Liver (tissue), 9 donors: ENCODE measurements around the gene FANCM. TPM values are rescaled to one million over a fixed set of nuclear protein-coding genes. Genes with fewer than 3 reads are reported as not detected.
"Not testable (repeated sequence)": the region's sequence is repeated elsewhere in the genome, so short reads cannot be mapped to it uniquely, and the experiment has no call there.

Experiments
- DNase-seq: peaks from one replicate; pipeline ENCODE4 v3.0.0-alpha.2; 2017; ENCODE audit warnings: low spot score
- H3K27ac ChIP-seq, 2 donors: one replicate each; pipeline ENCODE4 v1.7.0; 2013; ENCODE audit warnings: inconsistent platforms in 2 of 2, low read length in 2 of 2, control low read depth in 1 of 2, low read depth in 1 of 2, mild to moderate bottlenecking in 1 of 2
- H3K27me3 ChIP-seq, 4 donors: one replicate each; pipeline versions ENCODE4 v1.6.1 to v1.7.0; 2013; ENCODE audit warnings: low read length in 3 of 4, inconsistent platforms in 1 of 4, mild to moderate bottlenecking in 1 of 4, moderate library complexity in 1 of 4; ENCODE audit not compliant: control insufficient read depth in 4 of 4, insufficient read depth in 4 of 4
- H3K36me3 ChIP-seq, 4 donors: one replicate each; pipeline versions ENCODE4 v1.6.1 to v1.7.0; 2013; ENCODE audit warnings: low read length in 3 of 4, mild to moderate bottlenecking in 3 of 4, low read depth in 1 of 4, moderate library complexity in 1 of 4; ENCODE audit not compliant: control insufficient read depth in 4 of 4, insufficient read depth in 3 of 4
- H3K4me1 ChIP-seq, 4 donors: one replicate each; pipeline versions ENCODE4 v1.6.1 to v1.7.0; 2013; ENCODE audit warnings: low read length in 3 of 4, mild to moderate bottlenecking in 3 of 4, moderate library complexity in 1 of 4; ENCODE audit not compliant: control insufficient read depth in 4 of 4, insufficient read depth in 4 of 4
- H3K4me3 ChIP-seq, 3 donors: one replicate each; pipeline versions ENCODE4 v1.6.1 to v1.7.0; 2013; ENCODE audit warnings: low read length in 3 of 3, control low read depth in 1 of 3, low read depth in 1 of 3, mild to moderate bottlenecking in 1 of 3
- H3K9ac ChIP-seq, 2 donors: one replicate each; pipeline ENCODE4 v1.7.0; 2013; ENCODE audit warnings: low read length in 2 of 2, mild to moderate bottlenecking in 2 of 2, moderate library complexity in 2 of 2, control low read depth in 1 of 2, low read depth in 1 of 2
- H3K9me3 ChIP-seq, 4 donors: one replicate each; pipeline versions ENCODE4 v1.6.1 to v1.7.0; 2013; ENCODE audit warnings: low read length in 3 of 4; ENCODE audit not compliant: control insufficient read depth in 4 of 4
- EGR1 ChIP-seq, 2 donors: IDR thresholded peaks; 2 replicates each; pipeline ENCODE4 v1.6.1; 2016 to 2018; ENCODE audit warnings: antibody characterized with exemption in 2 of 2, low read depth in 2 of 2
- FOXA1 ChIP-seq: IDR thresholded peaks from 2 replicates; pipeline ENCODE4 v1.6.1; 2016; ENCODE audit warnings: antibody characterized with exemption
- FOXA2 ChIP-seq: IDR thresholded peaks from 2 replicates; pipeline ENCODE4 v1.6.1; 2016; ENCODE audit warnings: antibody characterized with exemption
- GABPA ChIP-seq, 2 donors: IDR thresholded peaks in 1 of 2; conservative IDR thresholded peaks in 1 of 2; 2 replicates each; pipeline ENCODE4 v1.6.1; 2016; ENCODE audit warnings: antibody characterized with exemption in 2 of 2, mild to moderate bottlenecking in 1 of 2, moderate library complexity in 1 of 2
- HNF4A ChIP-seq, 2 donors: conservative IDR thresholded peaks; 2 replicates each; pipeline ENCODE4 v1.6.1; 2016; ENCODE audit warnings: antibody characterized with exemption in 2 of 2, mild to moderate bottlenecking in 2 of 2
- HNF4G ChIP-seq: IDR thresholded peaks from 2 replicates; pipeline ENCODE4 v1.6.1; 2016; ENCODE audit warnings: antibody characterized with exemption
- JUND ChIP-seq, 2 donors: IDR thresholded peaks; 2 replicates each; pipeline ENCODE4 v1.6.1; 2016; ENCODE audit warnings: antibody characterized with exemption in 2 of 2
- NR2F2 ChIP-seq: IDR thresholded peaks from 2 replicates; pipeline ENCODE4 v1.6.1; 2016; ENCODE audit warnings: antibody characterized with exemption
- RAD21 ChIP-seq, 2 donors: IDR thresholded peaks; 2 replicates each; pipeline ENCODE4 v1.6.1; 2016; ENCODE audit warnings: antibody characterized with exemption in 2 of 2, mild to moderate bottlenecking in 2 of 2
- RXRA ChIP-seq, 2 donors: IDR thresholded peaks; 2 replicates each; pipeline ENCODE4 v1.6.1; 2017 to 2018; ENCODE audit warnings: antibody characterized with exemption in 2 of 2, mild to moderate bottlenecking in 1 of 2
- SP1 ChIP-seq: IDR thresholded peaks from 2 replicates; pipeline ENCODE4 v1.6.1; 2018; ENCODE audit warnings: antibody characterized with exemption, mild to moderate bottlenecking
- TAF1 ChIP-seq: conservative IDR thresholded peaks from 2 replicates; pipeline ENCODE4 v1.6.1; 2016; ENCODE audit warnings: antibody characterized with exemption, mild to moderate bottlenecking
- YY1 ChIP-seq: IDR thresholded peaks from 2 replicates; pipeline ENCODE4 v1.6.1; 2016; ENCODE audit warnings: antibody characterized with exemption, mild to moderate bottlenecking
- WGBS: extraction: QIAGEN DNeasy Blood & Tissue Kit; methylation state at CpG from one replicate; pipeline ENCODE4 v1.1.7; 2013; 5-methylcytosine and 5-hydroxymethylcytosine counted together
- polyA plus RNA-seq, 2 donors: library from polyadenylated mRNA; stranded (reverse) in 1 of 2; unstranded in 1 of 2; fragments of 200-250 nt in 1 of 2; fragments of >200 nt in 1 of 2; fragmentation: Nextera tagmentation in 1 of 2; extraction: Ambion mirVana in 1 of 2; gene quantifications; one replicate each; pipeline versions ENCODE4 v1.2.1 to v1.2.3, GENCODE V29; 2013 to 2015
- total RNA-seq, 2 donors: library from RNA; depleted of rRNA; stranded (reverse); fragments of >200 nt; gene quantifications; one replicate each; pipeline ENCODE4 v1.2.3, GENCODE V29; 2014
- TF ChIP-seq, protein P1 (sequence below): IDR thresholded peaks from 2 replicates; pipeline ENCODE4 v1.6.1; 2016; ENCODE audit warnings: antibody characterized with exemption
- TF ChIP-seq, protein P2 (sequence below): IDR thresholded peaks from 2 replicates; pipeline ENCODE4 v1.6.1; 2016; ENCODE audit warnings: antibody characterized with exemption
- TF ChIP-seq, protein P3 (sequence below): IDR thresholded peaks from 2 replicates; pipeline ENCODE4 v1.6.1; 2016; ENCODE audit warnings: antibody characterized with exemption, mild to moderate bottlenecking
- TF ChIP-seq, protein P4 (sequence below): IDR thresholded peaks from 2 replicates; pipeline ENCODE4 v1.6.1; 2016; ENCODE audit warnings: antibody characterized with exemption
- donor health status: healthy.
- donor health status: healthy.
- donor health status: healthy.
- donor health status: healthy.
- donor health status: healthy.

Gene FANCM
- total and polyA plus RNA-seq, 4 donors, result 0.38 to 7.4 (median 3.1) TPM

DNA sequence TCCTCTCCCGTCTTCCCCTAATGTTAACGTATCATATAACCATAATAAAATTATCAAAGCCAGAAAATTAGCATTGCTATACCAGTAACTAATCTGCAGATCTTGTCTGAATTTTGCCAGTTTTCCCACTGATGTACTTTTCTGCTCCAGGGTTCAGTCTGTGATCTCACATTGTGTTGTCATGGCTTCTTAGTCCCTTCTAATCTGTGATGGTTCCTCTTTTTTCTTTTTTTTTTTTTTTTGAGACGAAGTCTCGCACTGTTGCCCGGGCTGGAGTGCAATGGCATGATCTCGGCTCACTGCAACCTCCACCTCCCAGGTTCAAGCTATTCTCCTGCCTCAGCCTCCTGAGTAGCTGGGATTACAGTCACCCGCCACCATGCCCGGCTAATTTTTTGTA, 6.4 kb downstream of the FANCM start:
- not testable (repeated sequence) for DNase-seq, H3K27ac ChIP-seq, H3K4me1 ChIP-seq, H3K9ac ChIP-seq, H3K36me3 ChIP-seq, H3K27me3 ChIP-seq, H3K9me3 ChIP-seq, H3K4me3 ChIP-seq
- WGBS, result 90% methylated on average over 8 of the region's 8 CpGs

DNA sequence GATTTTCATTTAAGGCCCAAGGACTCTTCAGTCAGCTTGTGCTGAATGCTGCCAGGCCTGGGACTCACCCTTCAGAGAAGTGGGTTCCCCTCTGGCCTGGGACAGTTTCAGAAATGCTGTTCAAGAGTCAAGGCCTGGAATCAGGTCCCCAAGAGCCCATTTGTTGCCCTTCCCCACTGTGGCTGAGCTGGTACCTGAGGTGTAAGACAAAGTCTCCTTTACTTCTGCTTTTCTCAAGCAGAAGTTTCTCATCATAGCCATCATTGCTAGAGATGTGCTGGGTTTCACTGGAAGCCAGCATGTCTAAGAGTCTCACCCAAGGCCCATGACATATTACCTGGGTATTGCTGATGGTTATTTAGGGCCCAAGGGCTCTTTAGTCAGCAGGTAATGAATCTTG, 8.9 kb downstream of the FANCM start:
- no peaks in the 10 kb centered on the region for H3K27me3 ChIP-seq
- no peaks in the 10 kb centered on the region for H3K9me3 ChIP-seq
- H3K36me3 ChIP-seq, result no peaks in the 10 kb centered on the region
- no peak for DNase-seq
- H3K4me1 ChIP-seq, result no peaks in the 10 kb centered on the region
- no peak for TF ChIP-seq NR2F2
- TF ChIP-seq GABPA (IDR thresholded peaks at IDR 0.05 in 1 of 2, conservative IDR thresholded peaks at IDR 0.05 in 1 of 2), result no peak
- no peak for TF ChIP-seq RAD21 (IDR thresholded peaks at IDR 0.05)
- TF ChIP-seq HNF4A (conservative IDR thresholded peaks at IDR 0.05), result no peak
- TF ChIP-seq FOXA2, result no peak
- no peak for TF ChIP-seq HNF4G
- no peak for TF ChIP-seq RXRA (IDR thresholded peaks at IDR 0.05)
- no peak for TF ChIP-seq YY1
- no peak for TF ChIP-seq SP1
- no peak for TF ChIP-seq EGR1 (IDR thresholded peaks at IDR 0.05; ENCODE audit: low read depth in 2 of 2)
- TF ChIP-seq, protein P1, sequence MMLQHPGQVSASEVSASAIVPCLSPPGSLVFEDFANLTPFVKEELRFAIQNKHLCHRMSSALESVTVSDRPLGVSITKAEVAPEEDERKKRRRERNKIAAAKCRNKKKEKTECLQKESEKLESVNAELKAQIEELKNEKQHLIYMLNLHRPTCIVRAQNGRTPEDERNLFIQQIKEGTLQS, result no peak
- no peak for TF ChIP-seq FOXA1
- no peak for TF ChIP-seq JUND (IDR thresholded peaks at IDR 0.05)
- TF ChIP-seq, protein P2, sequence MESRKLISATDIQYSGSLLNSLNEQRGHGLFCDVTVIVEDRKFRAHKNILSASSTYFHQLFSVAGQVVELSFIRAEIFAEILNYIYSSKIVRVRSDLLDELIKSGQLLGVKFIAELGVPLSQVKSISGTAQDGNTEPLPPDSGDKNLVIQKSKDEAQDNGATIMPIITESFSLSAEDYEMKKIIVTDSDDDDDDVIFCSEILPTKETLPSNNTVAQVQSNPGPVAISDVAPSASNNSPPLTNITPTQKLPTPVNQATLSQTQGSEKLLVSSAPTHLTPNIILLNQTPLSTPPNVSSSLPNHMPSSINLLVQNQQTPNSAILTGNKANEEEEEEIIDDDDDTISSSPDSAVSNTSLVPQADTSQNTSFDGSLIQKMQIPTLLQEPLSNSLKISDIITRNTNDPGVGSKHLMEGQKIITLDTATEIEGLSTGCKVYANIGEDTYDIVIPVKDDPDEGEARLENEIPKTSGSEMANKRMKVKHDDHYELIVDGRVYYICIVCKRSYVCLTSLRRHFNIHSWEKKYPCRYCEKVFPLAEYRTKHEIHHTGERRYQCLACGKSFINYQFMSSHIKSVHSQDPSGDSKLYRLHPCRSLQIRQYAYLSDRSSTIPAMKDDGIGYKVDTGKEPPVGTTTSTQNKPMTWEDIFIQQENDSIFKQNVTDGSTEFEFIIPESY, result no peak
- H3K27ac ChIP-seq, result no peak overlapping the region
- no peak overlapping the region for H3K9ac ChIP-seq
- H3K4me3 ChIP-seq, result no peak overlapping the region

DNA sequence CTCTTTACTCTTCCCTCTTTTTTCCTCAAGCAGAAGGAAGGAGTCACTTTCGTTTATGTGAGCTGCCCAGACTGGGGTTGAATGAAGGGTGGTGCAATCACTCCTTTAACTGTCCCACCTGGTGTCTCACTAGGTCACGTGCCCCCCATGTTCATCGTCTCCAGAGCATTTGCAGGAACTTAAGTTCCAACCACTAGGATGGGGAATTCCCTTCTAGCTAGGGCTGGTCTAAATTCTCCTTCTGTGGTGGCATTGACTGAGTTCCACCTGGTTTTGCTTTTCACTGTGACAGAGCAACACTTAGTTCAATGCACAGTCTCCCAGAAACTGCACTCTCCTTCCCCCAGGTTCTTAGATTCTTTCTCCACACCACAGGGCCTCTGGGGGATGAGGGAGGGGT, 9.5 kb downstream of the FANCM start:
- DNase-seq, result no peak
- WGBS, result 95% methylated on average over 3 of the region's 3 CpGs
- no peaks in the 10 kb centered on the region for H3K36me3 ChIP-seq
- no peaks in the 10 kb centered on the region for H3K9me3 ChIP-seq
- no peak overlapping the region for H3K9ac ChIP-seq
- H3K27ac ChIP-seq, result no peak overlapping the region
- H3K4me3 ChIP-seq, result no peak overlapping the region
- H3K4me1 ChIP-seq, result no peaks in the 10 kb centered on the region
- H3K27me3 ChIP-seq, result no peaks in the 10 kb centered on the region
- no peak for TF ChIP-seq RXRA (IDR thresholded peaks at IDR 0.05)
- TF ChIP-seq, protein P2, result no peak
- no peak for TF ChIP-seq EGR1 (IDR thresholded peaks at IDR 0.05; ENCODE audit: low read depth in 2 of 2)
- no peak for TF ChIP-seq FOXA1
- TF ChIP-seq, protein P1, result no peak
- no peak for TF ChIP-seq SP1
- TF ChIP-seq HNF4A (conservative IDR thresholded peaks at IDR 0.05), result no peak
- TF ChIP-seq TAF1, result no peak
- TF ChIP-seq JUND (IDR thresholded peaks at IDR 0.05), result no peak
- TF ChIP-seq, protein P3, sequence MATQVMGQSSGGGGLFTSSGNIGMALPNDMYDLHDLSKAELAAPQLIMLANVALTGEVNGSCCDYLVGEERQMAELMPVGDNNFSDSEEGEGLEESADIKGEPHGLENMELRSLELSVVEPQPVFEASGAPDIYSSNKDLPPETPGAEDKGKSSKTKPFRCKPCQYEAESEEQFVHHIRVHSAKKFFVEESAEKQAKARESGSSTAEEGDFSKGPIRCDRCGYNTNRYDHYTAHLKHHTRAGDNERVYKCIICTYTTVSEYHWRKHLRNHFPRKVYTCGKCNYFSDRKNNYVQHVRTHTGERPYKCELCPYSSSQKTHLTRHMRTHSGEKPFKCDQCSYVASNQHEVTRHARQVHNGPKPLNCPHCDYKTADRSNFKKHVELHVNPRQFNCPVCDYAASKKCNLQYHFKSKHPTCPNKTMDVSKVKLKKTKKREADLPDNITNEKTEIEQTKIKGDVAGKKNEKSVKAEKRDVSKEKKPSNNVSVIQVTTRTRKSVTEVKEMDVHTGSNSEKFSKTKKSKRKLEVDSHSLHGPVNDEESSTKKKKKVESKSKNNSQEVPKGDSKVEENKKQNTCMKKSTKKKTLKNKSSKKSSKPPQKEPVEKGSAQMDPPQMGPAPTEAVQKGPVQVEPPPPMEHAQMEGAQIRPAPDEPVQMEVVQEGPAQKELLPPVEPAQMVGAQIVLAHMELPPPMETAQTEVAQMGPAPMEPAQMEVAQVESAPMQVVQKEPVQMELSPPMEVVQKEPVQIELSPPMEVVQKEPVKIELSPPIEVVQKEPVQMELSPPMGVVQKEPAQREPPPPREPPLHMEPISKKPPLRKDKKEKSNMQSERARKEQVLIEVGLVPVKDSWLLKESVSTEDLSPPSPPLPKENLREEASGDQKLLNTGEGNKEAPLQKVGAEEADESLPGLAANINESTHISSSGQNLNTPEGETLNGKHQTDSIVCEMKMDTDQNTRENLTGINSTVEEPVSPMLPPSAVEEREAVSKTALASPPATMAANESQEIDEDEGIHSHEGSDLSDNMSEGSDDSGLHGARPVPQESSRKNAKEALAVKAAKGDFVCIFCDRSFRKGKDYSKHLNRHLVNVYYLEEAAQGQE, result no peak
- no peak for TF ChIP-seq GABPA (IDR thresholded peaks at IDR 0.05 in 1 of 2, conservative IDR thresholded peaks at IDR 0.05 in 1 of 2)
- TF ChIP-seq HNF4G, result no peak
- no peak for TF ChIP-seq FOXA2
- no peak for TF ChIP-seq YY1
- TF ChIP-seq RAD21 (IDR thresholded peaks at IDR 0.05), result no peak
- no peak for TF ChIP-seq NR2F2
- TF ChIP-seq, protein P4, sequence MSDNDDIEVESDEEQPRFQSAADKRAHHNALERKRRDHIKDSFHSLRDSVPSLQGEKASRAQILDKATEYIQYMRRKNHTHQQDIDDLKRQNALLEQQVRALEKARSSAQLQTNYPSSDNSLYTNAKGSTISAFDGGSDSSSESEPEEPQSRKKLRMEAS, result no peak
